HCT116 (cell line): ENCODE results near the gene GPR84. TPM values are rescaled to one million over a fixed set of nuclear protein-coding genes. Genes with fewer than 3 reads are reported as not detected.

Experiments
- ATAC-seq: fragments of 200-7000 bp; cut with Tn5 transposase; 2 replicates; pipeline ENCODE4 v1.9.1; 2020; ENCODE audit warnings: mild to moderate bottlenecking, moderate library complexity
- BruUV-seq: library from RNA; stranded (reverse); fragments of 400-500 nt; replicated peaks from 2 replicates; lab custom pipeline; 2021; lab: Mats Ljungman, UMichigan
- CTCF ChIA-PET: fragments of 300-600 bp; sonication (Branson Sonifier 250); formaldehyde crosslinking; loops from one replicate; lab custom pipeline; 2021; ENCODE audit warnings: antibody characterized with exemption; lab: Charles Lee
- POLR2A ChIA-PET: fragments of 300-600, 350-600 bp; sonication (Branson Sonifier 250); formaldehyde crosslinking; loops from one replicate; lab custom pipeline; 2021; ENCODE audit warnings: antibody characterized with exemption; lab: Charles Lee
- RAD21 ChIA-PET, 2 experiments: fragments of 300-600 bp; sonication (Branson Sonifier 250); formaldehyde crosslinking; loops; one replicate each; lab custom pipeline; 2023; ENCODE audit warnings: low total read pairs in 2 of 2; ENCODE audit not compliant: uncharacterized antibody in 2 of 2, unreplicated experiment in 2 of 2, low non-redundant PET in 1 of 2; lab: Charles Lee
- DNase-seq: peaks from one replicate; pipeline ENCODE4 v3.0.0-alpha.2; 2010; ENCODE audit warnings: low read depth, low spot score
- H2AFZ ChIP-seq: fragments of 200-600 bp; shearing (Covaris generic), sonication (generic); 2 replicates; pipeline ENCODE4 v1.6.1; 2017; ENCODE audit warnings: low read depth, mixed run types, mixed read lengths, antibody characterized with exemption, low read length; ENCODE audit not compliant: poor library complexity, severe bottlenecking
- H3K27ac ChIP-seq: 2 replicates; pipeline ENCODE4 v1.5.1; 2012; ENCODE audit warnings: low read depth, low read length
- H3K27me3 ChIP-seq: fragments of 200-600 bp; sonication (generic); 2 replicates; pipeline ENCODE4 v1.6.1; 2016; ENCODE audit warnings: mixed run types, low read length, mixed read lengths; ENCODE audit not compliant: insufficient read depth
- H3K36me3 ChIP-seq, 2 experiments: fragments of 200-500 bp in 1 of 2; fragments of 200-600 bp in 1 of 2; sonication (Bioruptor generic) in 1 of 2; sonication (generic) in 1 of 2; 2 replicates each; pipeline versions ENCODE4 v1.5.1 to v1.6.1; 2014 to 2016; ENCODE audit warnings: low read length in 2 of 2, inconsistent platforms in 1 of 2, mixed read lengths in 1 of 2, mixed run types in 1 of 2; ENCODE audit not compliant: insufficient read depth in 2 of 2, control insufficient read depth in 1 of 2
- H3K4me1 ChIP-seq, 2 experiments: fragments of 200-600 bp in 1 of 2; sonication (generic) in 1 of 2; 2 replicates each; pipeline versions ENCODE4 v1.5.1 to v1.6.1; 2012 to 2017; ENCODE audit warnings: low read length in 2 of 2, inconsistent platforms in 1 of 2, mild to moderate bottlenecking in 1 of 2, mixed read lengths in 1 of 2, mixed run types in 1 of 2, moderate library complexity in 1 of 2; ENCODE audit not compliant: insufficient read depth in 2 of 2, control insufficient read depth in 1 of 2
- H3K4me2 ChIP-seq: fragments of 200-600 bp; sonication (generic); 2 replicates; pipeline ENCODE4 v1.6.1; 2017; ENCODE audit warnings: mixed run types, low read length, mixed read lengths
- H3K4me3 ChIP-seq, 2 experiments: fragments of 200-600 bp in 1 of 2; sonication (generic) in 1 of 2; replicated peaks in 1 of 2; 2 replicates each; pipeline ENCODE4 v1.5.1; 2011 to 2016; ENCODE audit warnings: low read length in 2 of 2, control low read depth in 1 of 2, low read depth in 1 of 2, mild to moderate bottlenecking in 1 of 2, mixed read lengths in 1 of 2, mixed run types in 1 of 2
- H3K79me2 ChIP-seq: fragments of 200-600 bp; sonication (generic); 2 replicates; pipeline ENCODE4 v1.6.1; 2017; ENCODE audit warnings: mild to moderate bottlenecking, mixed run types, low read length, moderate library complexity, mixed read lengths; ENCODE audit not compliant: insufficient read depth
- H3K9ac ChIP-seq: fragments of 200-600 bp; sonication (generic); 2 replicates; pipeline ENCODE4 v1.6.1; 2016; ENCODE audit warnings: low read length, mixed read lengths
- H3K9me2 ChIP-seq: fragments of 200-600 bp; sonication (generic), shearing (Covaris generic); 2 replicates; pipeline ENCODE4 v1.6.1; 2017; ENCODE audit warnings: mixed run types, mild to moderate bottlenecking, moderate library complexity; ENCODE audit not compliant: insufficient read depth
- H3K9me3 ChIP-seq, 2 experiments: fragments of 200-500 bp in 1 of 2; fragments of 200-600 bp in 1 of 2; sonication (Bioruptor generic) in 1 of 2; sonication (generic) in 1 of 2; 2 replicates each; pipeline ENCODE4 v1.6.1; 2014 to 2017; ENCODE audit warnings: low read length in 2 of 2, mixed read lengths in 2 of 2, inconsistent platforms in 1 of 2, low read depth in 1 of 2, mild to moderate bottlenecking in 1 of 2, mixed run types in 1 of 2, moderate library complexity in 1 of 2; ENCODE audit not compliant: control insufficient read depth in 1 of 2, insufficient read depth in 1 of 2
- H4K20me1 ChIP-seq: fragments of 200-600 bp; sonication (generic), shearing (Covaris generic); 2 replicates; pipeline ENCODE4 v1.6.1; 2017; ENCODE audit warnings: mixed run types, mild to moderate bottlenecking, moderate library complexity; ENCODE audit not compliant: insufficient read depth
- CBX3 ChIP-seq: IDR thresholded peaks from 2 replicates; pipeline ENCODE4 v1.6.1; 2012; ENCODE audit warnings: low read depth
- CTCF ChIP-seq, 3 experiments: fragments of 200-600 bp in 1 of 3; sonication (generic) in 1 of 3; IDR thresholded peaks in 2 of 3; conservative IDR thresholded peaks in 1 of 3; 2 replicates each; pipeline ENCODE4 v1.5.1; 2012 to 2017; ENCODE audit warnings: low read depth in 2 of 3, low read length in 2 of 3, antibody characterized with exemption in 1 of 3, borderline replicate concordance in 1 of 3, control low read depth in 1 of 3, mild to moderate bottlenecking in 1 of 3, mixed read lengths in 1 of 3, mixed run types in 1 of 3, moderate library complexity in 1 of 3; ENCODE audit not compliant: insufficient read depth in 1 of 3
- ELF1 ChIP-seq: IDR thresholded peaks from 2 replicates; pipeline ENCODE4 v1.6.1; 2012; ENCODE audit warnings: low read depth, borderline replicate concordance
- EZH2 ChIP-seq: fragments of 200-600 bp; sonication (generic); IDR thresholded peaks from 2 replicates; pipeline ENCODE4 v1.6.1; 2017; ENCODE audit warnings: antibody characterized with exemption, mixed run types
- SRF ChIP-seq: IDR thresholded peaks from 2 replicates; pipeline ENCODE4 v1.6.1; 2012; ENCODE audit warnings: low read depth
- ZBTB33 ChIP-seq: IDR thresholded peaks from 2 replicates; pipeline ENCODE4 v1.6.1; 2011; ENCODE audit warnings: mild to moderate bottlenecking, low read length, moderate library complexity; ENCODE audit not compliant: insufficient replicate concordance; ENCODE audit errors: extremely low read depth
- ZNF274 ChIP-seq: fragments of 200-500 bp; sonication (Bioruptor generic); IDR thresholded peaks from 2 replicates; pipeline ENCODE4 v1.6.1; 2014; ENCODE audit warnings: mild to moderate bottlenecking, low read depth, low read length, inconsistent platforms
- intact Hi-C: fragments of 100-400 bp; cut with micrococcal nuclease; formaldehyde crosslinking; loops from 2 replicates; pipeline ENCODE4 v1.10.0; 2022
- total RNA-seq: library from RNA; stranded (reverse); gene quantifications from one replicate; pipeline ENCODE4 v1.2.1, GENCODE V29; 2021; ENCODE audit not compliant: unreplicated experiment

The GPR84 gene
- total RNA-seq, 1 experiment from 2014 or later, result not detected

- Histone ChIP-seq H3K79me2 (no peaks in the 10 kb centered on the region), H3K27me3 (no peaks in the 10 kb centered on the region), H3K4me1 (peaks cover 0 to 2% of the 10 kb centered on the region in 2 experiments; a peak in 1 of 4 replicates)
- CTCF ChIA-PET, result interaction anchor here (1.1 to 3.0 kb wide), 2 partner anchors 27 kb away, joined by 3 to 7 read pairs; partner anchors contain the start of gene COPZ1
- no TSS peak for BruUV-seq
- TF ChIP-seq SRF, result no peak
- no peak for TF ChIP-seq CTCF (IDR thresholded peaks at IDR 0.05 in 2 of 3, conservative IDR thresholded peaks at IDR 0.05 in 1 of 3; ENCODE audit: borderline replicate concordance in 1 of 3, insufficient read depth in 1 of 3, low read depth in 2 of 3, low read length in 2 of 3)
- no peak for TF ChIP-seq ZNF274
- TF ChIP-seq ZBTB33, result no peak
- TF ChIP-seq ELF1, result no peak
- no peak for TF ChIP-seq EZH2
- no peak for TF ChIP-seq CBX3
- TF ChIP-seq, all 23 proteins: peak for 0
- Histone ChIP-seq H3K9me2 (no peaks in the 10 kb centered on the region), H4K20me1 (no peaks in the 10 kb centered on the region), H2AFZ (no peak overlapping the region), H3K4me3 (no peak overlapping the region), H3K4me2 (no peak overlapping the region), H3K36me3 (peaks cover 34 to 35% of the 10 kb centered on the region in 2 experiments), H3K9me3 (no peaks in the 10 kb centered on the region), H3K27ac (no peak overlapping the region), H3K9ac (no peak overlapping the region)
- RAD21 ChIA-PET, result no interaction called here
- DNase-seq (no peak), ATAC-seq (no peak)
- POLR2A ChIA-PET, result interaction anchor here (0.9 to 1.3 kb wide), 2 partner anchors 8 to 26 kb away, joined by 3 read pairs; no protein-coding TSS in a partner anchor
- intact Hi-C loops, result no loop called here
Observed at GRCh38 chr12:54352022-54352531, 12.2 kb downstream of the GPR84 start.
